ENCODE data around the gene NPPC. TPM values are rescaled to one million over a fixed set of nuclear protein-coding genes. Genes with fewer than 3 reads are reported as not detected.

The NPPC gene, protein sequence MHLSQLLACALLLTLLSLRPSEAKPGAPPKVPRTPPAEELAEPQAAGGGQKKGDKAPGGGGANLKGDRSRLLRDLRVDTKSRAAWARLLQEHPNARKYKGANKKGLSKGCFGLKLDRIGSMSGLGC
- total RNA-seq (not detected), polyA plus RNA-seq (not detected)

GRCh38 chr2:231926180-231926741, at the start of gene NPPC:
Gene NPPC (minus strand): TSS chr2:231926396. CDS start chr2:231926249, 147 bp downstream.
- H3K27ac ChIP-seq (ENCODE audit: low read depth, low read length) = no peak within 1 kb of the TSS
- H3K27me3 Mint-ChIP-seq = peaks cover 35 to 50% of the 10 kb centered on the region in 2 donors
- no peaks in the 10 kb centered on the region for H3K36me3 ChIP-seq (ENCODE audit: insufficient read depth, low read length)
- CTCF ChIA-PET (ENCODE audit: partially characterized antibody) = interaction anchor here (1.1 to 5.1 kb wide), 5 partner anchors 20 to 403 kb away, joined by 3 to 34 read pairs (median 7); no protein-coding TSS in a partner anchor
- H3K4me1 Mint-ChIP-seq = peaks cover 6 to 21% (median 9%) of the 10 kb centered on the region in 4 donors
- H3K9me3 Mint-ChIP-seq = peaks cover 0 to 2% (median 0%) of the 10 kb centered on the region in 8 donors
- H3K27ac Mint-ChIP-seq = peak within 1 kb of the TSS in 1 of 7 donors; percentile 47
- POLR2A ChIA-PET (ENCODE audit: partially characterized antibody) = interaction anchor here (0.8 kb wide), 1 partner anchor 398 kb away, joined by 4 read pairs; no protein-coding TSS in a partner anchor
- no peaks in the 10 kb centered on the region for H3K36me3 Mint-ChIP-seq
- peak within 1 kb of the TSS; percentile 46 to 79 (median 65) for H3K4me3 Mint-ChIP-seq
- H3K4me1 ChIP-seq (ENCODE audit: insufficient read depth, low read length) = peaks cover 27% of the 10 kb centered on the region
- peak in 4 of 5 donors; percentile 22 to 29 (median 26) for DNase-seq
- H3K4me3 ChIP-seq (ENCODE audit: low read length in 2 of 2) = no peak within 1 kb of the TSS
- no peaks in the 10 kb centered on the region for H3K9me3 ChIP-seq (ENCODE audit: control insufficient read depth in 1 of 2, low read length in 2 of 2)
- intact Hi-C loops (cut with micrococcal nuclease) = loop anchor here (5.0 kb wide), 1 partner anchor 216 kb away; no protein-coding TSS in a partner anchor
- H3K27me3 ChIP-seq (ENCODE audit: insufficient read depth, low read length) = peaks cover 19% of the 10 kb centered on the region

- no peak overlapping the region for H3K27ac ChIP-seq (ENCODE audit: low read depth, low read length)
- no peaks in the 10 kb centered on the region for H3K4me1 ChIP-seq (ENCODE audit: insufficient read depth, low read length)
- Mint-ChIP-seq H3K4me3 (no peak overlapping the region), H3K36me3 (peaks cover 8 to 19% of the 10 kb centered on the region in 2 donors), H3K4me1 (peaks cover 10 to 14% (median 11%) of the 10 kb centered on the region in 4 donors), H3K9me3 (no peaks in the 10 kb centered on the region), H3K27ac (no peak overlapping the region), H3K27me3 (no peaks in the 10 kb centered on the region)
- no peaks in the 10 kb centered on the region for H3K36me3 ChIP-seq (ENCODE audit: insufficient read depth, low read length)
- CTCF ChIA-PET (ENCODE audit: partially characterized antibody) = interaction anchor here (0.9 to 2.0 kb wide), 2 partner anchors 12 kb away, joined by 3 to 7 read pairs; no protein-coding TSS in a partner anchor
- POLR2A ChIA-PET (ENCODE audit: partially characterized antibody) = interaction anchor here (0.7 kb wide), 1 partner anchor 1382 kb away, joined by 3 read pairs; no protein-coding TSS in a partner anchor
- DNase-seq = no peak
- intact Hi-C loops (cut with micrococcal nuclease) = no loop called here
- H3K9me3 ChIP-seq (ENCODE audit: control insufficient read depth in 1 of 2, low read length in 2 of 2) = no peaks in the 10 kb centered on the region
- no peaks in the 10 kb centered on the region for H3K27me3 ChIP-seq (ENCODE audit: insufficient read depth, low read length)
- no peak overlapping the region for H3K4me3 ChIP-seq (ENCODE audit: low read length in 2 of 2)
These were observed 48.8 kb upstream of the NPPC start for GRCh38 chr2:231975001-231975400.

DNA sequence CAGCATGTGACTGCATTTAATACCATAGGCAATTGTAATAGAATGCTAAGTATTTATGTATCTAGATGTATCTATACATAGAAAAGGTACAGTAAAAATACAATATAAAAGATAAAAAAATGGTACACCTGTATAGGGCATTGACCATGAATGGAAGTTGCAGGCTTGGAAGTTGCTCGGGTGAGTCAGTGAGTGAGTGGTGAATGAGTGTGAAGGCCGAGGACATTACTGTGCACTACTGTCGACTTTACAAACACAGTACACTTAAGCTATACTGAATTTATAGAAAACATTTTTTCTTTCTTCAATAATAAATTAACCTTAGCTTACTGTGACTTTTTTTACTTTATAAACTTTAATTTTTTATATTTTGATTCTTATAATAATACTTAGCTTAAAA, 44.3 kb upstream of the NPPC start:
- peaks cover 3 to 14% of the 10 kb centered on the region in 2 donors for H3K36me3 Mint-ChIP-seq
- H3K27me3 Mint-ChIP-seq = no peaks in the 10 kb centered on the region
- H3K4me1 Mint-ChIP-seq = peaks cover 15 to 22% (median 18%) of the 10 kb centered on the region in 4 donors
- Histone ChIP-seq H3K4me3 (ENCODE audit: low read length in 2 of 2) (no peak overlapping the region), H3K4me1 (ENCODE audit: insufficient read depth, low read length) (peaks cover 7% of the 10 kb centered on the region), H3K27ac (ENCODE audit: low read depth, low read length) (no peak overlapping the region), H3K36me3 (ENCODE audit: insufficient read depth, low read length) (no peaks in the 10 kb centered on the region), H3K27me3 (ENCODE audit: insufficient read depth, low read length) (no peaks in the 10 kb centered on the region), H3K9me3 (ENCODE audit: control insufficient read depth in 1 of 2, low read length in 2 of 2) (no peaks in the 10 kb centered on the region)
- peaks cover 0 to 4% (median 0%) of the 10 kb centered on the region in 8 donors for H3K9me3 Mint-ChIP-seq
- intact Hi-C loops (cut with micrococcal nuclease) = no loop called here
- no peak overlapping the region for H3K4me3 Mint-ChIP-seq
- no peak overlapping the region for H3K27ac Mint-ChIP-seq
- DNase-seq = no peak
- ChIA-PET POLR2A (ENCODE audit: partially characterized antibody) (no interaction called here), CTCF (ENCODE audit: partially characterized antibody) (no interaction called here)

DNA sequence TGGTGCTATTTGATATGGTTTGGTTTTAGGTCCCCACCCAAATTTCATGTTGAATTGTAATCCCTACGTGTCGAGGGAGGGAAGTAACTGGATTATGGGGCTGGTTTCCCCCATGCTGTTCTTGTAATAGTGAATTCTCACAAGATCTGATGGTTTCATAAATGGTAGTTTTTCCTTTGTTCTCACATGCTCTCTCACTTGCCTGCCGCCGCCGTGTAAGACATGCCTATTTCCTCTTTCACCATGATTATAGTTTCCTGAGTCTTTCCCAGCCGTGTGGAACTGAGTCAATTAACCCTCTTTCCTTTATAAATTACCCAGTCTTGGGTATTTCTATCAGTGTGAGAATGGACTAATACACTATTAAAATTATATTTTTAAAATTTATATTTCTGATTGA, 42.6 kb upstream of the NPPC start:
- Histone ChIP-seq H3K27ac (ENCODE audit: low read depth, low read length) (no peak overlapping the region), H3K4me1 (ENCODE audit: insufficient read depth, low read length) (peaks cover 7% of the 10 kb centered on the region), H3K9me3 (ENCODE audit: control insufficient read depth in 1 of 2, low read length in 2 of 2) (no peaks in the 10 kb centered on the region), H3K36me3 (ENCODE audit: insufficient read depth, low read length) (no peaks in the 10 kb centered on the region), H3K4me3 (ENCODE audit: low read length in 2 of 2) (no peak overlapping the region), H3K27me3 (ENCODE audit: insufficient read depth, low read length) (no peaks in the 10 kb centered on the region)
- ChIA-PET POLR2A (ENCODE audit: partially characterized antibody) (no interaction called here), CTCF (ENCODE audit: partially characterized antibody) (interaction anchor here (0.6 kb wide), 1 partner anchor 26 kb away, joined by 4 read pairs; no protein-coding TSS in a partner anchor)
- intact Hi-C loops (cut with micrococcal nuclease) = no loop called here
- Mint-ChIP-seq H3K27ac (peak overlapping the region in 1 of 7 donors; percentile 15), H3K4me1 (peaks cover 24 to 38% (median 31%) of the 10 kb centered on the region in 4 donors), H3K27me3 (no peaks in the 10 kb centered on the region), H3K9me3 (peaks cover 0 to 4% (median 0%) of the 10 kb centered on the region in 8 donors), H3K36me3 (peaks cover 3 to 14% of the 10 kb centered on the region in 2 donors), H3K4me3 (no peak overlapping the region)
- DNase-seq = no peak

- Mint-ChIP-seq H3K9me3 (peaks cover 0 to 4% (median 0%) of the 10 kb centered on the region in 8 donors), H3K27me3 (no peaks in the 10 kb centered on the region), H3K36me3 (peaks cover 0 to 7% of the 10 kb centered on the region in 2 donors), H3K4me1 (peaks cover 37 to 55% (median 44%) of the 10 kb centered on the region in 4 donors), H3K27ac (peak overlapping the region in 2 of 7 donors; percentile 0 to 78), H3K4me3 (peak overlapping the region in 3 of 8 donors; percentile 9 to 43 (median 40))
- H3K4me1 ChIP-seq (ENCODE audit: insufficient read depth, low read length) = peaks cover 16% of the 10 kb centered on the region
- ChIA-PET CTCF (ENCODE audit: partially characterized antibody) (no interaction called here), POLR2A (ENCODE audit: partially characterized antibody) (no interaction called here)
- H3K27ac ChIP-seq (ENCODE audit: low read depth, low read length) = no peak overlapping the region
- no peak overlapping the region for H3K4me3 ChIP-seq (ENCODE audit: low read length in 2 of 2)
- H3K36me3 ChIP-seq (ENCODE audit: insufficient read depth, low read length) = no peaks in the 10 kb centered on the region
- intact Hi-C loops (cut with micrococcal nuclease) = loop anchor here (2.0 kb wide), 1 partner anchor 350 kb away; no protein-coding TSS in a partner anchor
- no peak for DNase-seq
- no peaks in the 10 kb centered on the region for H3K9me3 ChIP-seq (ENCODE audit: control insufficient read depth in 1 of 2, low read length in 2 of 2)
- no peaks in the 10 kb centered on the region for H3K27me3 ChIP-seq (ENCODE audit: insufficient read depth, low read length)
These were observed 40.7 kb upstream of the NPPC start for GRCh38 chr2:231966886-231967285.

DNA sequence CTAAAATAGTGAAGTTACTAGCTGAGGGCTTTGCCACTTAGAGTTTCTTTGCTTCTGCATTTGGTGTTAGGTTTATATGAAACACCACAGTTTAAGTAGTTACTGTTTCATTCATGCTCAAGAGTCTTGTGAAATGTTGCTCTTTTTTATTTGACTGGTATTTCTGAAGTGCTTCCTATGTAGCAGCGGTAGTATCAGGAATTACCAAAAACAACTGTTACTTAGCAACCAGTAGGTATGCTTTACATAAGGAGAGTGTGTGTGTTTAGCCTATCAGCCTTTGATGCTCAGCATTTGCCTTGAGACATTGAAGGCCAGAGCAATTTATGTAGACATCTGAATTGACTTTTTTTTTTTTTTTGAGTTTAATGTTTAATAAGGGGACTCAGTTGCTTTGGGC, 38.9 kb upstream of the NPPC start:
- Mint-ChIP-seq H3K27ac (peak overlapping the region in 1 of 7 donors; percentile 65), H3K36me3 (peaks cover 0 to 7% of the 10 kb centered on the region in 2 donors), H3K4me1 (peaks cover 40 to 68% (median 50%) of the 10 kb centered on the region in 4 donors), H3K27me3 (no peaks in the 10 kb centered on the region), H3K9me3 (peaks cover 0 to 4% (median 0%) of the 10 kb centered on the region in 8 donors), H3K4me3 (no peak overlapping the region)
- no peak overlapping the region for H3K27ac ChIP-seq (ENCODE audit: low read depth, low read length)
- H3K9me3 ChIP-seq (ENCODE audit: control insufficient read depth in 1 of 2, low read length in 2 of 2) = no peaks in the 10 kb centered on the region
- ChIA-PET POLR2A (ENCODE audit: partially characterized antibody) (no interaction called here), CTCF (ENCODE audit: partially characterized antibody) (no interaction called here)
- H3K36me3 ChIP-seq (ENCODE audit: insufficient read depth, low read length) = no peaks in the 10 kb centered on the region
- peak in 1 of 5 donors; percentile 14 for DNase-seq
- no peaks in the 10 kb centered on the region for H3K27me3 ChIP-seq (ENCODE audit: insufficient read depth, low read length)
- no peak overlapping the region for H3K4me3 ChIP-seq (ENCODE audit: low read length in 2 of 2)
- peaks cover 21% of the 10 kb centered on the region for H3K4me1 ChIP-seq (ENCODE audit: insufficient read depth, low read length)
- intact Hi-C loops (cut with micrococcal nuclease) = no loop called here
